B cell (primary cell): Measurements from ENCODE around the gene TLE3. TPM values are rescaled to one million over a fixed set of nuclear protein-coding genes. Genes with fewer than 3 reads are reported as not detected.

ENCODE experiments used
- ATAC-seq: fragments of 200-7000 bp; cut with Tn5 transposase; one replicate; pipeline ENCODE4 v1.10.0; 2021; ENCODE audit warnings: low read depth, mild to moderate bottlenecking, moderate number of reproducible peaks, moderate library complexity
- CTCF ChIA-PET: fragments of 350-600 bp; sonication (Branson Sonifier 250); formaldehyde crosslinking; loops from one replicate; lab custom pipeline; 2021; ENCODE audit warnings: antibody characterized with exemption, inconsistent platforms; lab: Charles Lee
- POLR2A ChIA-PET: fragments of 350-600 bp; sonication (Branson Sonifier 250); formaldehyde crosslinking; loops from one replicate; lab custom pipeline; 2021; ENCODE audit warnings: antibody characterized with exemption; lab: Charles Lee
- DNase-seq: peaks from one replicate; pipeline ENCODE4 v3.0.0; 2013
- H2AFZ ChIP-seq: 2 replicates; pipeline ENCODE4 v1.6.1; 2012; ENCODE audit warnings: mild to moderate bottlenecking, low read depth, low read length; ENCODE audit not compliant: insufficient read depth, poor library complexity, severe bottlenecking
- H3K27ac ChIP-seq, 2 donors: 1 replicate in 1 of 2; 2 replicates in 1 of 2; pipeline ENCODE4 v1.5.1; 2012 to 2013; ENCODE audit warnings: low read length in 2 of 2, mild to moderate bottlenecking in 2 of 2, moderate library complexity in 1 of 2
- H3K27me3 ChIP-seq, 4 experiments: fragments of 200-600 bp in 1 of 4; sonication (generic) in 1 of 4; replicated peaks in 1 of 4; 1 replicate in 2 of 4; 2 replicates in 2 of 4; pipeline versions ENCODE4 v1.6.1 to v1.7.0; 2013 to 2016; ENCODE audit warnings: low read length in 3 of 4, mild to moderate bottlenecking in 2 of 4, mixed read lengths in 1 of 4, moderate library complexity in 1 of 4; ENCODE audit not compliant: insufficient read depth in 4 of 4, control insufficient read depth in 3 of 4; ENCODE audit errors: control extremely low read depth in 1 of 4
- H3K36me3 ChIP-seq, 2 experiments: replicated peaks in 1 of 2; 1 replicate in 1 of 2; 2 replicates in 1 of 2; pipeline versions ENCODE4 v1.6.1 to v1.7.1; 2013; ENCODE audit warnings: low read length in 1 of 2; ENCODE audit not compliant: insufficient read depth in 2 of 2, control insufficient read depth in 1 of 2; ENCODE audit errors: control extremely low read depth in 1 of 2, extremely low read depth in 1 of 2
- H3K4me1 ChIP-seq, 2 donors: fragments of 200-600 bp in 1 of 2; sonication (generic) in 1 of 2; 1 replicate in 1 of 2; 2 replicates in 1 of 2; pipeline versions ENCODE4 v1.5.1 to v1.6.1; 2013 to 2017; ENCODE audit warnings: low read length in 2 of 2; ENCODE audit not compliant: control insufficient read depth in 2 of 2, insufficient read depth in 2 of 2
- H3K4me2 ChIP-seq: replicated peaks from 2 replicates; pipeline ENCODE3; 2012; ENCODE audit warnings: mild to moderate bottlenecking, low read depth, low read length; ENCODE audit not compliant: poor library complexity, severe bottlenecking
- H3K4me3 ChIP-seq, 5 experiments: fragments of 200-600 bp in 1 of 5; sonication (generic) in 1 of 5; 1 replicate in 3 of 5; 2 replicates in 2 of 5; pipeline versions ENCODE4 v1.5.1 to v1.7.0; 2011 to 2016; ENCODE audit warnings: low read length in 4 of 5, mild to moderate bottlenecking in 4 of 5, low read depth in 2 of 5, control low read depth in 1 of 5, moderate library complexity in 1 of 5; ENCODE audit not compliant: insufficient read depth in 1 of 5; ENCODE audit errors: control extremely low read depth in 1 of 5, extremely low read depth in 1 of 5
- H3K79me2 ChIP-seq: fragments of 200-600 bp; sonication (generic); one replicate; pipeline ENCODE4 v1.6.0; 2016; ENCODE audit warnings: low read length; ENCODE audit not compliant: control insufficient read depth, insufficient read depth
- H3K9ac ChIP-seq: fragments of 200-600 bp; sonication (generic); 2 replicates; pipeline ENCODE4 v1.6.1; 2017; ENCODE audit warnings: mild to moderate bottlenecking, low read length, moderate library complexity
- H3K9me3 ChIP-seq, 3 donors: one replicate each; pipeline versions ENCODE4 v1.6.1 to v1.7.1; 2013; ENCODE audit warnings: low read length in 2 of 3; ENCODE audit not compliant: control insufficient read depth in 2 of 3, insufficient read depth in 1 of 3; ENCODE audit errors: control extremely low read depth in 1 of 3
- H4K20me1 ChIP-seq: 2 replicates; pipeline ENCODE4 v1.6.0; 2012; ENCODE audit warnings: mild to moderate bottlenecking, low read length; ENCODE audit not compliant: insufficient read depth, control insufficient read depth, poor library complexity, severe bottlenecking
- H3K27ac Mint-ChIP-seq: one replicate; pipeline ENCODE4 v1.8.0; 2021; ENCODE audit warnings: mixed read lengths
- H3K27me3 Mint-ChIP-seq: one replicate; pipeline ENCODE4 v1.8.0; 2021; ENCODE audit warnings: mixed read lengths
- H3K4me1 Mint-ChIP-seq: one replicate; pipeline ENCODE4 v1.8.0; 2021; ENCODE audit warnings: mixed read lengths
- H3K4me3 Mint-ChIP-seq: one replicate; pipeline ENCODE4 v1.8.0; 2021; ENCODE audit warnings: mixed read lengths
- H3K9me3 Mint-ChIP-seq: one replicate; pipeline ENCODE4 v1.8.0; 2022; ENCODE audit warnings: mixed read lengths; ENCODE audit not compliant: insufficient read depth
- CTCF ChIP-seq: fragments of 200-600 bp; IDR thresholded peaks from one replicate; pipeline ENCODE4 v1.8.0; 2022; ENCODE audit warnings: antibody characterized with exemption, mild to moderate bottlenecking
- EZH2 ChIP-seq: IDR thresholded peaks from 2 replicates; pipeline ENCODE4 v1.6.1; 2012; ENCODE audit warnings: borderline replicate concordance, low read depth, mild to moderate bottlenecking, moderate library complexity, low read length; ENCODE audit not compliant: insufficient read depth, poor library complexity, severe bottlenecking
- WGBS: methylation state at CpG from one replicate; pipeline ENCODE4 v1.1.5; 2013; ENCODE audit warnings: missing lambda C conversion rate; ENCODE audit not compliant: insufficient coverage; 5-methylcytosine and 5-hydroxymethylcytosine counted together
- intact Hi-C: fragments of 100-400 bp; cut with micrococcal nuclease; formaldehyde crosslinking; loops from one replicate; pipeline ENCODE4 v1.10.0; 2022
- polyA plus RNA-seq: library from polyadenylated mRNA; depleted of rRNA; stranded (reverse); fragments of >200 nt; gene quantifications from 2 replicates; pipeline ENCODE4 v1.2.3, GENCODE V29; 2012
- total RNA-seq, 2 donors: library from RNA; stranded (reverse); fragments of 120-200 nt in 1 of 2; gene quantifications; 1 replicate in 1 of 2; 2 replicates in 1 of 2; pipeline versions ENCODE4 v1.2.3 to v1.2.4, GENCODE V29; 2013 to 2022

The TLE3 gene
- total and polyA plus RNA-seq, 2 donors (not counting 1 experiment from before 2014, with no cell fraction given) = 187 to 278 TPM

DNA sequence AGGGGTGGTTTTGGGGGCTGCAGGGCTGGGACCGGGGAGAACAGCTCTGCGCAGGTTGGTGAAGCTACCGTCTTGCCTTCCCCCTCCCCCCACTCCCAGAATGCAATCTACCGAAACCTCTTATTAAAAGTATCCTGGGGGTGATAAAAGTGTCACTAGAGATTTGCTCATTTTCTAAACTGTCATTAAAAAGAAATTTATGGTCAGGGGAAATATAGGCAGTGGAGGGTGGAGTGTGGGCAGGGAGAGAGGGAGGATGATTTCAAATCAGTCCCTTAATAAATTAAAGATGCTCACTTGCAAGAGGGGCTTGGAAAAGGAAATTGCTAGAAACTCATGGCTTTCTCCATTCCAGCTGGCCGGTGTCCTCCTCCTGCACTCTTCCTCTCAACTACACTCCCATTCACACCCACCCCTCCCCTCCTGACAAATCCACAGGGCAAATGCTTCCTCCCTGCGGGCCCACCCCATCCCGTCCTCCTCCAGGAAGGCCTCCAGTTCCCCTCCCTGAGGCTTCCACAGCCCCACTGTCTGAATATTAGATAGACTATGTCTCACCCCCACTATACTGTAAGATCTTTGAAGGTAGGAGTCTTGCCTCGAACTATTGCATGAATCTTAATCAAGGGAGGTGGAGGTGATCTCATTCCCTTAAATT is 83.9 kb downstream of the TLE3 start:
- ChIA-PET CTCF (interaction anchor here (0.7 to 1.9 kb wide), 10 partner anchors 14 to 286 kb away, joined by 3 to 12 read pairs (median 4); partner anchors contain the start of gene TLE3), POLR2A (interaction anchor here (0.9 kb wide), 1 partner anchor 9 kb away, joined by 3 read pairs; no protein-coding TSS in a partner anchor)
- no peak for ATAC-seq
- H3K9me3 ChIP-seq = peaks cover 0 to 11% (median 0%) of the 10 kb centered on the region in 3 donors
- H3K9me3 Mint-ChIP-seq = no peaks in the 10 kb centered on the region
- WGBS = 76% methylated on average over 3 of the region's 8 CpGs
- H3K4me1 ChIP-seq = peaks cover 63 to 73% of the 10 kb centered on the region in 2 donors
- no peak overlapping the region for H3K4me3 ChIP-seq
- H3K9ac ChIP-seq = no peak overlapping the region
- H4K20me1 ChIP-seq = no peaks in the 10 kb centered on the region
- no peak for TF ChIP-seq CTCF
- TF ChIP-seq EZH2 = no peak
- no peak for DNase-seq
- intact Hi-C loops = loop anchor here (1.0 to 10.0 kb wide), 5 partner anchors 15 to 259 kb away; partner anchors contain the start of gene TLE3
- H3K36me3 ChIP-seq = no peaks in the 10 kb centered on the region
- H3K4me2 ChIP-seq = peak overlapping the region; percentile 65
- peak overlapping the region; percentile 76 for H3K4me3 Mint-ChIP-seq
- peak overlapping the region; percentile 15 for H2AFZ ChIP-seq
- no peaks in the 10 kb centered on the region for H3K79me2 ChIP-seq
- no peaks in the 10 kb centered on the region for H3K27me3 ChIP-seq
- H3K27ac Mint-ChIP-seq = peak overlapping the region; percentile 97
- H3K27me3 Mint-ChIP-seq = no peaks in the 10 kb centered on the region
- H3K4me1 Mint-ChIP-seq = peaks cover 77% of the 10 kb centered on the region
- peak overlapping the region; percentile 81 to 84 for H3K27ac ChIP-seq

DNA sequence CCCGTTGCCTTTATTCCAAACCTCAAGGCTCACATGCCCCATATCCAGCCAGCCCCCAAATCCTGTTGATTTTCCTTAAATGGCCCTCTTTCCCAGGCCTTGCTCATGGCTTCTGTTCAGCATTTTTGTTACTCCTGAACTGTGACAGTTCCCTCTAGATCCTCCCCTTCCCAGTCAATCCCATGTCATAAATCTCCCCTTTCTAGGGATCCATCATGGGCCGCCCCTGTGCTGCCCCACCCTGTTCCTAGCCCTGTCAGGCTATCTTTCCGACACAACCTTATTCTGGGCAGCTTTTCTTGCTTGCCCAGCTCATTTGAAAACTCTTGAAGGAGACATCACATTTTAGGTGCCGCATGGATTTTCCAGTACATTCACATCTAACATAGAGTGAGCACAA is 84.8 kb downstream of the TLE3 start:
- no peak overlapping the region for H2AFZ ChIP-seq
- H3K9ac ChIP-seq = no peak overlapping the region
- Mint-ChIP-seq H3K27me3 (no peaks in the 10 kb centered on the region), H3K4me3 (no peak overlapping the region), H3K9me3 (no peaks in the 10 kb centered on the region), H3K27ac (peak overlapping the region; percentile 70), H3K4me1 (peaks cover 77% of the 10 kb centered on the region)
- no peaks in the 10 kb centered on the region for H3K27me3 ChIP-seq
- CTCF ChIA-PET = interaction anchor here (0.7 to 1.6 kb wide), 5 partner anchors 10 to 510 kb away, joined by 3 to 4 read pairs (median 4); no protein-coding TSS in a partner anchor
- peaks cover 0 to 11% (median 0%) of the 10 kb centered on the region in 3 donors for H3K9me3 ChIP-seq
- TF ChIP-seq EZH2 (no peak), CTCF (no peak)
- POLR2A ChIA-PET = interaction anchor here (1.6 kb wide), 1 partner anchor 32 kb away, joined by 3 read pairs; no protein-coding TSS in a partner anchor
- ATAC-seq = no peak
- no peaks in the 10 kb centered on the region for H4K20me1 ChIP-seq
- peaks cover 58 to 69% of the 10 kb centered on the region in 2 donors for H3K4me1 ChIP-seq
- no peaks in the 10 kb centered on the region for H3K36me3 ChIP-seq
- no peaks in the 10 kb centered on the region for H3K79me2 ChIP-seq
- DNase-seq = no peak
- peak overlapping the region in 1 of 2 donors; percentile 20 for H3K27ac ChIP-seq
- no peak overlapping the region for H3K4me2 ChIP-seq
- H3K4me3 ChIP-seq = no peak overlapping the region
- WGBS = 97% methylated on average over 3 of the region's 4 CpGs
- intact Hi-C loops = loop anchor here (10.0 kb wide), 1 partner anchor 258 kb away; no protein-coding TSS in a partner anchor
